SKM-1 treated with dmso at 0.1 percent for 144 hours (cell line): ENCODE data around the gene USP49.
A peak's percentile ranks its signal among the peaks of the same experiment; 100 is the strongest.
"Not testable (repeated sequence)": the region's sequence is repeated elsewhere in the genome, so short reads cannot be mapped to it uniquely, and the experiment has no call there.

Experiments used
- DNase-seq: peaks from one replicate; lab custom pipeline; 2025; ENCODE audit not compliant: unreplicated experiment; lab: John Stamatoyannopoulos, UW

Gene USP49

DNA sequence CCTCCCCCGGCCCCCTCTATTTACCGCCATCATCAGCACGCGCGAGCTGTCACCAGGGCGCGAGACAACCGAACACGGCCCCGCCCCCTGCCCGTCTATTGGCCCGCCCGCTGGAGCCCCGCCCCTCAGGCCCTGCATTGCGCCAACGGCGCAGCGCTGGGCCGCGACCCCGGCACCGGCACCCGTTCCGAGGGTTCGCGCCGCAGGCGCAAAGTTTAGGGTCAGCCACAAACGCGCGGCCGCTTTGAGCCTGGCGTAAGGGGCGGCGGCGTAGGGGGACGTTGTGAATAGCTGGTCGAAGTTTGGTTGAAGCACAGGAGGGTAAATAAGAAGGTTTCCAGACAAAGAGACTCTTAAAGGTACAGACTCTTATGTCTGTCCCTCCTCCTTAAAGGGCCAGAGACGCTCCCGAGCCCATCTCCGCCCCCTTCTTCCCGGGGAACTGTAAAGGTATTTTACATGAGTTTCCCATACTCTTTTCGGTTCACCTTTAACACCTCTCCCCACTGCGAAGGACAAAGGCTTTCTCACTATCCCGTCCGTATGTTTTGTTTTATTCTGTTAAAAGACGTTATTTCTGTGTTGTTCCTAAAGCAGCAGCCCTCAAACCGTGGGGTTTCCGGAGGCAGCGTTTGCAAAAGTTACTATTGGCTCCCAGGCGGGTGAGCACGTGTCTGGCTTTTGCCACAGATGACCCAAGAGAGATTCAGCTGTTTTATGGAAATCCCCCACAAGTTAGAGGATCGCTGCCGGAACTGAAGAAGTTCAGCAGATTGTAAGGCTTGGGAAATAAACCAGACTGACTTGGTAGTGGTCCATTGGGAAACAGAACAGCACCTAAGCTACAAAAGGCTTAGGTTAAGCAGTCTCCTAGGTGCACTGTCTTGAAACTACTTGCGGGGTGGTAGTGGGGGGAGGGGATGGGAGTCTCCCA lies at the start of gene USP49:
TSS of gene USP49 (minus strand) at position 76 of the 934 bp plus-strand sequence. CDS start 88,392 bp downstream, outside the sequence.
- peak; percentile 71 for DNase-seq

DNA sequence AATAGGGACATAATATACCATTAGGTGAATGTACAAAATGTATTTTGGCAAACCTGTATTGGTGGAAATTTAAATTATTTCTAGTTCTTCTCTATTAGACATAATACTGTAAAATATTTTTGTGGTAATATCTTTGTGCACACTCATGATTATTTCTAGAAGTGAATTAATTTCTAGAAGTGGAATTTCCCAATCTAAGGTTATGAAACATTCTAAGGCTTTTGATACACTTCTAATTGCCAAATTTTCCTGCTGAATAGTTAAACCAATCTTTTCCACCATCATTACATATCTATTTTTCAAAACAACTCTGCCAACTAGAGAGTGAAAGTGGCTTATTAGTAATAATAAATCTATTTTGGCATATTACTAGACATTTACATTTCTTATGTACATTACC lies 48.3 kb upstream of the USP49 start:
- DNase-seq: no peak

DNA sequence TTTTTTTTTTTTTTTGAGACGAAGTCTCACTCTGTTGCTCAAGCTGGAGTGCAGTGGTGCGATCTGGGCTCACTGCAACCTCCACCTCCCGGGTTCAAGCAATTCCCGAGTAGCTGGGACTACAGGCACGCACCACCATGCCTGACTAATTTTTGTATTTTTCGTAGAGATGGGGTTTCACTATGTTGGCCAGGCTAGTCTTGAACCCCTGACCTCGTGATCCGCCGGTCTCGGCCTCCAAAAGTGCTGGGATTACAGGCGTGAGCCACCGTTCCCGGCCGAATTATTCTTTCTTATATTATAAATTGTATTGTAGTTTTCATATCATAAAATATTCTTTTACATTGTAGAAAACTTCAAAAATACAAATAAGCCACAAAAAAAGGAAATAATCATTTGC lies 47.7 kb upstream of the USP49 start:
- DNase-seq: not testable (repeated sequence)

DNA sequence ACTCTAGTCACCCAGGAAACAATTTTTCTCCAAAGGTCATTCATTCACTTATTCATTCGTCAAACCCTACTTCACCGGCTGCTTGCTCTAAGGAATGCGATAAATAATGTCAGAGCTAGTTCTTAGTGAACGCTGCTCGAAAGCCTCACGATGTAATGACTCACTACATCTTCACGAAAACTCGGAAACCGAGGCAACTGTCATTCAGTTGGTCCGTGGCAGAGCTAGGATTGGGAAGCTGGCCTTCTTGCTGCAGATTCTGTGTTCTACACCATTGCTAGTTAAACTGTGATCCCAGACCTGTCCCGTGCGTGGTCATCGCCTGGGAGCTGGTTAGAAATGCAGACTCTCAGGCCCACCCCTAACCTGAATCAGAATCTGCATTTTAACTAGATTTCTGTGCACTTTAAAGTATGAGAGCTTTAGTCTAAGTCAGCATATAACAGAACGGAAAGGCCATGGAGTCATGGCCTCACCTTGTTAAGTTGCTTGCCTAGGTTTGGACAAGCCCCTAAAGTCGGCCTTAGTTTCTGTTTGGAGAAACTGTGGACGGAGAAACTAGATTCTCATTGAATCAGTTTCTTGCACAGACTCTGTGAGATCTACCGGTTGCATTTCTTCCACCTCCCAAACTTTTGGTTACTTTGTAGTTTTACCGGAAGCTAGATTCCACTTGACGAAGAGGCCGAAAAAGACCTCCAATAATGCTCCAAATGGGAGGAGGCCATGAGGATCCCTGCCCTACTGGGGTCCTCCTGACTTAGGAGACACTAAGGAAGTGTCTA lies 47.1 kb upstream of the USP49 start:
- no peak for DNase-seq

DNA sequence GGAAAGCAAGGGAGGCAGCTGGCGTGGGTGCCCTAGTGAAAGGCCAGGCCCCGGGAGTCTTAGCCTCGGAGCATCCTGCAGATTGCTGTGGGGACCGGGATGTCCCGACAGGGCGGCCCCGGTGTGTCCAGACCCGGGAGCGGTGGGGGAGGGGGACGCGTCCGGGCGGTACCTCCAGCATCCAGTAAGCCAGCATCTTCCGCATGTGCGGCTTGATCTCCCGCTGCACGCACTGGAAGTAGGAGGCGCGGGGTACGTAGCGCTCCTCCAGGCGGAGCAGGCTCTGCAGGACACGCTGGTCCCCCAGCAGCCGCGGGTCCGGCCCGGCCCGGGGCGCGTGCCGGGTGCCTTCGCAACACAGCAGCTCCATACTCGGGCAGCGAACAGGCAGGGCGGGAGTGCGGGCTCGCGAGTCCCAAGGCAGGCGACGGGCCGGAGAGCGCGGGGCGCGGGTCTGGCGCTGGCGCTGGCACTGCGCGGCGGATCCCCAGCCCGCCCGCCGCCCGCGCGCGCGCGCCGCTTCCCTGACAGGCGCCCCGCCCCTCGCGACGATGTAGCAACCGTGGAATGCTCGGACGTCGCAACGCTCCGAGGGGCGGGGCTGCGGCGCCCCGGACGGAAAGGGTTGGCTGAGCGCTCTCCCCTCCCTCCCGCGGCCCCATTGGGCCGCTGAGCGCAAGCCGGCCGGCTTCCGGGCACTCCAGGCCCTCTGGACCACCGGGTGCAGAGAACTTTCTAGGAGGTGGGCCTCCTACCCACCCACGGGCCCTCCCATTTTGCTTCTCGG lies 46.3 kb upstream of the USP49 start, which contains the start of gene CCND3:
TSS of gene CCND3 (minus strand) at position 529 of the 787 bp plus-strand sequence. CDS start at position 370, 159 bp downstream.
- DNase-seq: peak; percentile 94

DNA sequence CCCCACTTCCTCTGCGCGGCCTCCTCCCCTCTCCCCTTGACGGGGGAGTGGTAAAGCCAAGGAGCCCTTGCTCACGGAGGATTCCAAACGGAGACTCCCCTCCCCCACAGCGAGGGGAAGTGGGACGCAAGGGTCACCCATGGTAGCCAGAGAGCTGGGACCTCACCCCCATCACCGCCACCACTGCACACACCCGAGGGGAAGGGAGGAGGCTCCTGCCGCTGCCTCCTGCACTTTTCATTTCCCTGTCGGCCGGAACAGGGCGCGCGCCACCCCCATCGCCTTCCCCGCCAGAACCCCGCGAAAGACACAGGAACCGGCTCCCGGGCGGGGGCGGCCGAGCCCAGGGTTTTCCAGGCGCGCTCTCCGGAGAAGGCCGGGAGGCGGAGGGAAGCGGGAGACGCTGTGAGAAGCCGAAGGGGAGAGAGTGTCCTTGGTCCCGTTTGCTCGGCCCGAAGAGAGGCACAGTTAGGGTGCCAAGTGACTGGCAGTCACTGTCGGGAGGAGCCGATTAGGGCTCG lies 45.6 kb upstream of the USP49 start:
- peak; percentile 42 for DNase-seq

DNA sequence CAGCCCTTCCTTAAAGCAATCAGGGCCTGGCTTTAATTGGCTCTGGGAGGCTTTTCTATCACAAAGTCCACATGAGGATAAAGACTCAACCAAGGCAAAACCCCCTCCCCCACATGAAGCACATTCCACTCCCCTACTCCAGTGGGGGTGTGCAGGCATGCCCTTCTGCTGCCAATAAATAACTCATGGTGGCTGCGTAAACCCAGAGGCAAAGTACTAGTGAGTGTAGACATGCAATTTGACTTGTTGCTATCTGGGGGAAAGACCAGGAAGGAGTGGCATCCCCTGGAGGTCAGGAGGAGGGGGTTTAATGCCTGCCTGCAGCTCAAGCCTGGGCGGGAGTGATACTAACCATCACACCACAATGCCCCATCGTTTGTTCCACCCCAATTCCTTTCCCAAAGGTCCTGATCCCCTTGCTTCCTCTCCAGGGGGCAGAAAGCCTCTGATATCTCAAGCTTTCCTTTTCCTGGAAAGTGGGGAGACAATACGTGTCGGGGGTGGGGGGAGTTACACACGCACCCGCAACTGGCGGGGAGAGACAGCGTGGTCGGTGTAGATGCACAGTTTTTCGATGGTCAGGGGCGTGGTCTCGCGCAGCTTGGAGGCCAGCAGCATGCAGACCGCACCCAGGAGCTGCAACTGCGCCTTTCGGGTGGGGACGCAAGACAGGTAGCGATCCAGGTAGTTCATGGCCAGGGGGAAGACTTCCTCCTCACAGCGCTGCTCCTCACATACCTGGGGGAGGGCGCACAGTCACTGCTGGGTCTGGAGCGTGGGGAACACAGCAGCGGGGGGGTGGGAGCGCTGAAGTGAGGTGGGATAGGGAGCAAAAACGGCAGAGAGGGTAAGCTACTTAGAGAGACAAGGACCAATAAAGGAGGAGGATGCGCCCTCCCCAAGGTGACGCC lies 44.9 kb upstream of the USP49 start:
- DNase-seq: peak; percentile 79

DNA sequence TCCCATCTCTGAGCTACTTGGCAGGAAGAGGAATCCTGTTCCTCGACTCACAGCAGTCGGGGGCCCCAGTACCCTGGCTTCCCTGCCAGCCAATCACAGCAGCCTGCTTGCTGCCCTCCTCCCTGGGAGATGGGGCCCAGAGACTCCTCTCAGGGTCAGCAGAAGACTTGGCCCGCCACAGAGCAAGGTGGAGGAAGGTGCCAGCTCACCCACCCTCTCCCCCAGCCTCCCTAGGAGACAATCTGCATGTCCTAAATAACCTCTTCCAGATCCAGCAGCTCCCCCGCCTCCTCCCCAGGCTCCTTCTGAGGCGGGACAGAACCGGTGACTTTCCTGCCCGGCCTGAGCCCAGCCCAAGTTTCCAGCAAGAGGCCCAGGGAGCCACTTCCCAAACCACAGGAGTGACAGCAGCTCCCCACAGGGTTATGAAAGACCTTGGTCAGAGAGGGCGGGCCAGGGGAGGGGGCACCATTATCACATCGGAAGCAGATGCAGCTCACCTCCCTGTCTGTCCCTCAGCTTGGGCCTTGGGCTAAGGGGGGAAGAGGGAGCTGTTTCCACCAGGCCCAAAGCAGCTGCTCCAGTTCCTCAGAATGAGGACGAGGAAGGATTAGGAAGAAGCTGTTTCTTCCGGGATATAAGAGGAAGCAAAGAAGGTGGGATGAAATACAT lies 44.1 kb upstream of the USP49 start:
- DNase-seq: peak; percentile 92

DNA sequence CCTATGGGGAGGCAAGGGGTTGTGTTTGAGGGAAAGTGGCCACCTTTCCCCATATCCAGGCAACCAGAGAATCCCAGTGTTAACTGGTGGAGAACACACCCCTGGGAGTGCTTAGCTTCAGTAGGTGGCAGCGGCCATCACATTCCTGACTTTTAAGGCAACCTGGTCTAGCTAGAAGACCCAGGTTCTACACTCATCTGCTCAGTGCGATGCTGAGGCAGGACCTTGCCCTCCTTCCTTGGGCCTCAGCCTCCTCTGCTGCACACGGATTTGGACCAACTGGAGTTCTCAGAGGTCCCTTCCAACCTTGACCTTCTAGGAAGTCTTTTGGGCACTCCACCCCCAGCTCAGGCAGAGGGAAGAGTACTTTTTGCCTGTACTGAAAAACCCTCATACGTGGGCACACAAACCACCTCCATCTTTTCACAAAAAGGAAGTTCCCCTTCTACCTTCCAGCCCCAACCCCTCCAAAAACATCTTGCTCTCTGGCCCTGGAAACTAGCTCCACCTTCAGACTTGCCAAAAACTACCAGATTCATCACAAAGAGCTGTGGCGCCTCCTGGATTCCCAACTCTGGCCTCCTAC lies 43.5 kb upstream of the USP49 start:
- no peak for DNase-seq

DNA sequence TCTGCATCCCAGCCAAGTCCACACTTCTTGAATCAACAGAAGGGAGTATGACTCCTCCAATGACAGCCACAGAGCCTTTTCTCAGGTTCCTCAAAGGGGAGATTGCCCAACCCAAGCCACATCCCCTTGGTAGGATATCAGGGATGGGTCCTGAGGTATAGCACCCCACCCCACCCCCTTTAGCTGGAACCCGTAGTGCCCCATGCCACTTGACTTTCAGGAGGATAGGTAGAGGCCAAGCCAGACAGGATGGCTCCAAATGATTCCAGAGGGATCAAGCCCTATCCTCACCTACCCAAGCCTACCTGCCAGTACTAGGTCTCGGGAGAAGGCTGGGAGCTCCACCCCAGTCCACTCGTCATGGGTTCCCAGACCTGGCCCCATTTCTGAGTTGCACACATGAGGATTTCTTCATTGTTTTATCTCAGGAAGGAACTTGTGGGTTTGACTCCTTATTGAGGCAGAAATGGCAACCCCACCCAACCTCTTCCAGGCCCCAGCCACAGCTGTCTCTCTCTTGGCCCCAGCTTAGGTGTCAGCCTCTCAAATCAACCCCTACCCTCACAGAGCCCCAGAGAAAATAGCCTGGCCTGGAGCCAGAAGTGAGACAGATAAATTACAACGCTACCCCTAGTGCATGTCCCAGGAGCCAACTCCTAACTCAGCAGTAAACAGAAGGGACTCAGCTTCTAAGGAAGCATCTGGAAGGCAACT lies 42.8 kb upstream of the USP49 start:
- DNase-seq: peak; percentile 97

DNA sequence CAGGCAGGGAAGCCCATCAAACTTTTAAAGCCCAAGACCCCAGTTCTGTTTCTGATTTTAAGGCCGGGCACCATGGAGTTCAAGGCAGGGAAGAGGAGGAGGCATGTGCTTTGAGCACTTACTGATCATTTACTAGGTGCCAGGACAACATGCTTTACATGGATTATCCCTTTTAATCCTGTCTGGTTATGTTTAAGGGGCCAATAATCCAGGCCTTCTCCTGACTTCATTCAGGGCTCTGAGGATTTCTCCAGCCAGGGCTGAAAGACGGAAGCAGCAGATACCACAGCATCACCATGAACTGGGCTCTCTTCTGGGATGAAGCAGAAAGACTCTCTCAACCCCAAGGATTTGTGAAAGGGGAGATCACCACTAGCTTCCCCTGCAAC lies 42.3 kb upstream of the USP49 start:
- DNase-seq: no peak

DNA sequence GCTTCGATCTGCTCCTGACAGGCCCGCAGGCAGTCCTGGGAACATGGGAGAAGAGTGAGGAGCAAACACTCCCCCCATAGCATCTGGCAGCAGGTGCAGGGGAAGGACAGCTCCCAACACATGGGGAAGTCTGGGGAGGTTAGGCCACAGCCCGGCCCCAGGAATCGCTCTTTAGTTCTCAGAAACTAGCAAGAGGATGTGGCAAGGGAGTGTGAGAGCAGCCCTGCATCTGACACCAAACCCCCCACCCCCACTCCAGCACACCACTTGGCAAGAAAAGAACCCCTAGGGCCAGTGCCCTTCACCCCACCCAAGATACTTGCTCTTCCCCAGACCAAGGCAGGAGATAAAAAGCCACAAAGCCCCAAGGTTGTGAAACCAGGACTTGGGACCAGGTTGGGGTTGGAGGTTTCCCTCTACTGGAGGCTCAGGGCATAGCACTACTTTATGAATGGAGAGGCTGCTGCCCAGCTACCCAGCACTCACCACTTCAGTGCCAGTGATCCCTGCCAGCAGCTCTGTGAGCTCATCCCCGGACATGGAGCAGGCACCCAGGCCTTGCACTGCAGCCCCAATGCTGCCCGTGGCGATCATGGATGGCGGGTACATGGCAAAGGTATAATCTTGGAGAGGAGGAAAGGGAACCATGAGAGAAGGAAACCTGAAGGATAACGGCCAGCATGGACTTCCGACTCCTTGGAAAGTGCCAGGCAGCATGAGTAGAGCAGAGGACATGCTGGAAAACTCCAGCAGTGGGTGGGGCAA lies 41.1 kb upstream of the USP49 start:
- peak; percentile 98 for DNase-seq

DNA sequence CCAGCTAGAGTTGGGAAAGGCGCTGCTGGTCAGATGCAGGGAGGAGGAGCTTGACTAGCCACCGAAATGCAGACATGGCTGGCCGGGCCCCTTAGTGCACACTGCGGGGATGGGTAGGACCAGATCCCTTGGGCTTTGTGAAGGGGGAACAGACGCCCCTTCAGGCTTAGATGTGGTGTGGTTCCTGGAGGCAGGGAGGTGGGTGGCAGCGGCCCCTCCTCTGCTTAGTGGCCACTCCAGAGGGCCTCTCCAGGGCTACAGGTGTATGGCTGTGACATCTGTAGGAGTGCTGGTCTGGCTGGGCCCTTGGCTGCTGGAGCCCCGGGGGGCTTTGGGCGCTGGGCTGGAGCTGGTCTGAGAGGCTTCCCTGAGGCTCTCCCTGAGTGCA lies 40.5 kb upstream of the USP49 start:
- DNase-seq: no peak

DNA sequence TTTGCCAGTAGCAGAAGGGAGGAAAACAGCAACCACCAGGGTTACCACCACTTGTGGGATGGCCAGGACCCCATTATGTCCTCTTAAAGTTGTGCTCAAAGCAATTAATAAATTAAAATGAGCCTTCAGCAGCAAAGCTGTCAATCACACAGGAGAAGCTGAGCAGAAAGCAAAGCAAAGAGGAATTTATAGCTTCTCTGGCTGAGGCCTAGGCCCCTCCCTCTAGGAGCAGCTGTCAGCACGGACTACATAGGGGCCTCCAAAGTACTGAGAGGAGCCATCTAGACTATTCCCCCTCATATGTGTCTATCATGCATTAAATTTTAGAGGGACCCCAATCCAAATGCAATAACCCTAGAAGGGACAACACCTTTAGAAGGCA lies 40.0 kb upstream of the USP49 start:
- DNase-seq: no peak

DNA sequence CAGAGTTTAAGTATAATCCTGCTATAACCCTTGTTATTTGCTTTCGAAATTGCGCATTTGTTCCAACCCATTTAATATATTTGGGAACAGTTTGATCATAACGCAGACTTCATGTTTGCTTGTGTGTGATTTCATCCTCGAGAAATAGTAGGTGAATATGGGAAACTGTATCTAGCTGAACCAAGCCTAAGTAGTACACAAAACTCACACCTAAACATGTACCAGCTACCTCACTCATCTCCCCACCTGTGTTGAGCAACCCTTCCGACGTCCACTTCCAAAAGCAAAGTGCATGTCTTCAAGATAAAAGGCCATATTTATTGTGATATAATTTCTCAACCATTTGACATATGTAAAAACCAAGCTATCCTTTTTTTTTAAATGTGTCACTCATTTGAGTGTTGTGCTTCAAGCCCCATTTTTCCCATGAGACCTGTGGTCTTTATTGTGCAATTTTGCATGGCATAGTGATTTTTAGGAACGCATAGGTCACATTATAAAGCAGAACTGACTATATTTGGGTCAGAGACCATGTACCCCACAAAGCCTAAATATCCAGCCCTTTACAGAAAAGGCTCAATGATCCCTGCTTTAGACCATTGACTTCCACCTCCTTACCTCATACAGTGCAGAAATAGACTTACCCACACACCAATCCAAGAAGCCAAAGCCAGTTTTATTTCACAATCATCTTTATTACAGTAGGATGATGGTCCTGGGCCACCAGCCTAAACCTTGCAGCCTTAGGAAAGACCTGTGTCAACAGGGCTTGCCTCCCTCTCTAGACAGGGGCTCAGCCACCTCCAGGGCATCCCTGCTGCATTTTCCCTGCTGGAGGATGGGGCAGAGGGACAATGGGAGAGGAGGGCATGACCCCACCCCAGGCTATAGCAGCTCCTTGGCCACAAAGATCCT lies 39.4 kb upstream of the USP49 start:
- no peak for DNase-seq

DNA sequence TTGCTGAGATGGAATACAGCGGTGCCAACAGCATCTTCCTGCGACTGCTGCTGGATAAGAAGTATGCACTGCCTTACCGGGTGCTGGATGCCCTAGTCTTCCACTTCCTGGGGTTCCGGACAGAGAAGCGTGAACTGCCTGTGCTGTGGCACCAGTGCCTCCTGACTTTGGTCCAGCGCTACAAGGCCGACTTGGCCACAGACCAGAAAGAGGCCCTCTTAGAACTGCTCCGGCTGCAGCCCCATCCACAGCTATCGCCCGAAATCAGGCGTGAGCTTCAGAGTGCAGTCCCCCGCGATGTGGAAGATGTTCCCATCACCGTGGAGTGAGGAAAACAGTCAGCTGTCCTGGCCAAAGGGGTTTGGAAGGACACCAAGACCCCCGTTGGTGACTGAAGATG lies 37.2 kb upstream of the USP49 start:
- no peak for DNase-seq

DNA sequence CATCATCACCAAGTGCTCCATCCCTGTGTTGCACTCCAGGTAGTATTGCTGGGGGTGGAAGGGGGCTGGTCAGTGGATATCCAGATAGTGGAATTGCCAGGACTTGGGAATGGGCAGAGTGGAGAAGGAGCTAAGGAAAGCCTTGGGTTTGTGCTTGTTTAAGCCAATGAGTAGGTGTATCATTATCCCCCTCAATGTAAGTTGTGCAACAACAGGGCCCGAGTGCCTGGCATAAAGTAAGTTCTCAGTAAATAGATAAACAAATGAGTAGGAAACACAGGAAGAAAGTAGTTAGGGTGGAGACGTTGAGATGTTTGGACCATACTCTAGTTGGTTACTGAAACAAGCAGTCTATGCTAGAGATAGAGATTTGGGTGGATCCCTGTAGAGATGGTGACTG lies 36.6 kb upstream of the USP49 start:
- DNase-seq: no peak
